ENCODE measurements around the gene MRTO4. TPM values are rescaled to one million over a fixed set of nuclear protein-coding genes. Genes with fewer than 3 reads are reported as not detected.

Gene MRTO4
- total RNA-seq, 1 experiment from 2014 or later: 90.1 TPM

DNA sequence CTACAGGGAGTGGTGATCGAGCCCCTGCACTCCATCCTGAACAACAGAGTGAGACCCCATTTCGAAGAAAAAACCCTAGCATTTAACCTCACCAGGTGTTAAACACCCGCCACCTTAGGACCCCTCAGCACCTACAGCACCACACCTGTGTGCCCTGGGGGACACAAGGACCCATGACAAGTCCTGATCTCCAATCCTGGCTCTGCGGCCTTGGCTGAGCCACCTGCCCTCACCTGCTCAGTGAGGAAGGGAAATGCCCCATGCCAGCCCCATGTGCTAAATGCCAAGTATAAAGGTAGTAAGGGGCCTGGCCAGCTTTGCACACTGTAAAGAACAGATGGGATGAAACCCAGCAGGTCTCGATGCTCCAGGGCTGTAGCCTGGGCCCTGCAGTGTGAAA is 11.1 kb downstream of the MRTO4 start:
- H3K27ac ChIP-seq (ENCODE audit: low read length): no peak overlapping the region
- CTCF ChIA-PET: interaction anchor here (1.1 kb wide), 1 partner anchor 399 kb away, joined by 4 read pairs; no protein-coding TSS in a partner anchor
- TF ChIP-seq POLR2AphosphoS5 (IDR thresholded peaks at IDR 0.05; ENCODE audit: low read depth, low read length): no peak
- TF ChIP-seq, protein P1, sequence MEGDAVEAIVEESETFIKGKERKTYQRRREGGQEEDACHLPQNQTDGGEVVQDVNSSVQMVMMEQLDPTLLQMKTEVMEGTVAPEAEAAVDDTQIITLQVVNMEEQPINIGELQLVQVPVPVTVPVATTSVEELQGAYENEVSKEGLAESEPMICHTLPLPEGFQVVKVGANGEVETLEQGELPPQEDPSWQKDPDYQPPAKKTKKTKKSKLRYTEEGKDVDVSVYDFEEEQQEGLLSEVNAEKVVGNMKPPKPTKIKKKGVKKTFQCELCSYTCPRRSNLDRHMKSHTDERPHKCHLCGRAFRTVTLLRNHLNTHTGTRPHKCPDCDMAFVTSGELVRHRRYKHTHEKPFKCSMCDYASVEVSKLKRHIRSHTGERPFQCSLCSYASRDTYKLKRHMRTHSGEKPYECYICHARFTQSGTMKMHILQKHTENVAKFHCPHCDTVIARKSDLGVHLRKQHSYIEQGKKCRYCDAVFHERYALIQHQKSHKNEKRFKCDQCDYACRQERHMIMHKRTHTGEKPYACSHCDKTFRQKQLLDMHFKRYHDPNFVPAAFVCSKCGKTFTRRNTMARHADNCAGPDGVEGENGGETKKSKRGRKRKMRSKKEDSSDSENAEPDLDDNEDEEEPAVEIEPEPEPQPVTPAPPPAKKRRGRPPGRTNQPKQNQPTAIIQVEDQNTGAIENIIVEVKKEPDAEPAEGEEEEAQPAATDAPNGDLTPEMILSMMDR (IDR thresholded peaks at IDR 0.05): no peak
- TF ChIP-seq, protein P2, sequence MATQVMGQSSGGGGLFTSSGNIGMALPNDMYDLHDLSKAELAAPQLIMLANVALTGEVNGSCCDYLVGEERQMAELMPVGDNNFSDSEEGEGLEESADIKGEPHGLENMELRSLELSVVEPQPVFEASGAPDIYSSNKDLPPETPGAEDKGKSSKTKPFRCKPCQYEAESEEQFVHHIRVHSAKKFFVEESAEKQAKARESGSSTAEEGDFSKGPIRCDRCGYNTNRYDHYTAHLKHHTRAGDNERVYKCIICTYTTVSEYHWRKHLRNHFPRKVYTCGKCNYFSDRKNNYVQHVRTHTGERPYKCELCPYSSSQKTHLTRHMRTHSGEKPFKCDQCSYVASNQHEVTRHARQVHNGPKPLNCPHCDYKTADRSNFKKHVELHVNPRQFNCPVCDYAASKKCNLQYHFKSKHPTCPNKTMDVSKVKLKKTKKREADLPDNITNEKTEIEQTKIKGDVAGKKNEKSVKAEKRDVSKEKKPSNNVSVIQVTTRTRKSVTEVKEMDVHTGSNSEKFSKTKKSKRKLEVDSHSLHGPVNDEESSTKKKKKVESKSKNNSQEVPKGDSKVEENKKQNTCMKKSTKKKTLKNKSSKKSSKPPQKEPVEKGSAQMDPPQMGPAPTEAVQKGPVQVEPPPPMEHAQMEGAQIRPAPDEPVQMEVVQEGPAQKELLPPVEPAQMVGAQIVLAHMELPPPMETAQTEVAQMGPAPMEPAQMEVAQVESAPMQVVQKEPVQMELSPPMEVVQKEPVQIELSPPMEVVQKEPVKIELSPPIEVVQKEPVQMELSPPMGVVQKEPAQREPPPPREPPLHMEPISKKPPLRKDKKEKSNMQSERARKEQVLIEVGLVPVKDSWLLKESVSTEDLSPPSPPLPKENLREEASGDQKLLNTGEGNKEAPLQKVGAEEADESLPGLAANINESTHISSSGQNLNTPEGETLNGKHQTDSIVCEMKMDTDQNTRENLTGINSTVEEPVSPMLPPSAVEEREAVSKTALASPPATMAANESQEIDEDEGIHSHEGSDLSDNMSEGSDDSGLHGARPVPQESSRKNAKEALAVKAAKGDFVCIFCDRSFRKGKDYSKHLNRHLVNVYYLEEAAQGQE (IDR thresholded peaks at IDR 0.05; ENCODE audit: insufficient read depth in 1 of 2, low read depth in 2 of 2, low read length in 1 of 2): no peak
- no peak for TF ChIP-seq SIN3A (IDR thresholded peaks at IDR 0.05; ENCODE audit: borderline replicate concordance, insufficient read depth, low read depth, low read length)
- 0 out of 2 replicates have a peak, but pooled peaks cover 3% of the 10 kb centered on the region for H3K36me3 ChIP-seq (ENCODE audit: control insufficient read depth, insufficient read depth, low read length)
- H3K4me1 ChIP-seq (ENCODE audit: control insufficient read depth, insufficient read depth, low read length): no peaks in the 10 kb centered on the region
- no TSS peak for BruUV-seq (replicated peaks)
- intact Hi-C loops (cut with micrococcal nuclease; ENCODE audit: unreplicated experiment): no loop called here
- POLR2A ChIA-PET: no interaction called here
- no peaks in the 10 kb centered on the region for H3K9me3 ChIP-seq (ENCODE audit: control insufficient read depth, insufficient read depth, low read depth, low read length)
- in situ Hi-C loops (cut with HindIII; ENCODE audit: low pct_unique_long_range_greater_than_20kb, low sequenced_read_pairs): no loop called here
- DNase-seq (ENCODE audit: low read depth, low spot score) (no peak), ATAC-seq (no peak)
- H3K27me3 ChIP-seq (ENCODE audit: control insufficient read depth, insufficient read depth, low read length): no peaks in the 10 kb centered on the region
- no peak overlapping the region for H3K4me3 ChIP-seq (ENCODE audit: low read depth in 2 of 2, low read length in 2 of 2)

DNA sequence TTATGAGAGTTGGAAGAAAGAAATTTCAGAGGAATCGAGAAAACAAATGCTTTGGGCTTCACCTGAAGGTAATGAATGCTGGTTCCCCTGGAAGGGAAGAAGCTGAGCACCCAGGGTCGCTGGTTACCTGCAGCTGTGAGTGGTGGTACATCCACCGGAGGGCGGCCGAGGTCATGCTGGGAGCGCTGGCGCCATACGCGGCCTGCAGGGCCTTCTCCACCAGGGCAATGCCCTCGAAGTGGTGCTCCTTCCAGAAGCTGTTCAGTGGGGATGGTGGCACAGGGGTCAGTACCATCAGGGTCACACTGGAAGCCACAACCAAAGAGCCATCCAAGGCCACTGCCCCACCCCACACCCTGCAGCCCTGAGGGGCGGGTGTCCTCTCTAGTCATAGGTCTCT is 16.8 kb downstream of the MRTO4 start:
- H3K36me3 ChIP-seq (ENCODE audit: control insufficient read depth, insufficient read depth, low read length): no peaks in the 10 kb centered on the region
- no peak for ATAC-seq
- no peak overlapping the region for H3K4me3 ChIP-seq (ENCODE audit: low read depth in 2 of 2, low read length in 2 of 2)

More for the DNA sequence above, 16.8 kb downstream of the MRTO4 start:
- intact Hi-C loops (cut with micrococcal nuclease; ENCODE audit: unreplicated experiment) (no loop called here), in situ Hi-C loops (cut with HindIII; ENCODE audit: low pct_unique_long_range_greater_than_20kb, low sequenced_read_pairs) (no loop called here)
- Histone ChIP-seq H3K27ac (ENCODE audit: low read length) (no peak overlapping the region), H3K9me3 (ENCODE audit: control insufficient read depth, insufficient read depth, low read depth, low read length) (no peaks in the 10 kb centered on the region), H3K4me1 (ENCODE audit: control insufficient read depth, insufficient read depth, low read length) (no peaks in the 10 kb centered on the region), H3K27me3 (ENCODE audit: control insufficient read depth, insufficient read depth, low read length) (no peaks in the 10 kb centered on the region)
- CTCF ChIA-PET: no interaction called here
- no TSS peak for BruUV-seq (replicated peaks)
- POLR2A ChIA-PET: no interaction called here
- no peak for TF ChIP-seq TCF7L2 (IDR thresholded peaks at IDR 0.05; ENCODE audit: low read depth, low read length)
- no peak for TF ChIP-seq SIN3A (IDR thresholded peaks at IDR 0.05; ENCODE audit: borderline replicate concordance, insufficient read depth, low read depth, low read length)
- TF ChIP-seq, protein P2 (IDR thresholded peaks at IDR 0.05; ENCODE audit: insufficient read depth in 1 of 2, low read depth in 2 of 2, low read length in 1 of 2): no peak
- no peak for TF ChIP-seq POLR2AphosphoS5 (IDR thresholded peaks at IDR 0.05; ENCODE audit: low read depth, low read length)
- TF ChIP-seq, protein P1 (IDR thresholded peaks at IDR 0.05): no peak
- no peak for DNase-seq (ENCODE audit: low read depth, low spot score)
